HS-27A (cell line): ENCODE data around the gene PTPN3.

Source experiments
- DNase-seq: peaks from one replicate; pipeline ENCODE4 v3.0.0-alpha.2; 2012; ENCODE audit warnings: low read depth, missing footprints

PTPN3 gene

GRCh38 chr9:109475526-109475925, 22.6 kb downstream of the PTPN3 start:
- no peak for DNase-seq

- no peak for DNase-seq
Measured at GRCh38 chr9:109474944-109475343, 23.2 kb downstream of the PTPN3 start.

- no peak for DNase-seq
Measured at GRCh38 chr9:109474170-109474569, 23.9 kb downstream of the PTPN3 start.

- DNase-seq = no peak
Measured at GRCh38 chr9:109473329-109473728, 24.8 kb downstream of the PTPN3 start.

- DNase-seq = no peak
Measured at GRCh38 chr9:109471475-109472393, 26.4 kb downstream of the PTPN3 start.

- peak; percentile 35 for DNase-seq
Measured at GRCh38 chr9:109469646-109470358, 28.3 kb downstream of the PTPN3 start.

- DNase-seq = no peak
Measured at GRCh38 chr9:109468927-109469326, 29.2 kb downstream of the PTPN3 start.

GRCh38 chr9:109467936-109468335, 30.2 kb downstream of the PTPN3 start:
- DNase-seq = no peak

- DNase-seq = no peak
Measured at GRCh38 chr9:109466623-109467590, 31.2 kb downstream of the PTPN3 start.

GRCh38 chr9:109463924-109464625, 34.0 kb downstream of the PTPN3 start:
- DNase-seq = no peak

- DNase-seq = no peak
Measured at GRCh38 chr9:109460576-109460975, 37.5 kb downstream of the PTPN3 start.

- no peak for DNase-seq
Measured at GRCh38 chr9:109459423-109459822, 38.7 kb downstream of the PTPN3 start.

GRCh38 chr9:109458453-109459211, 39.5 kb downstream of the PTPN3 start:
- DNase-seq = no peak

- DNase-seq = no peak
Measured at GRCh38 chr9:109456811-109457210, 41.3 kb downstream of the PTPN3 start.

GRCh38 chr9:109455861-109456260, 42.2 kb downstream of the PTPN3 start:
- no peak for DNase-seq

- DNase-seq = no peak
Measured at GRCh38 chr9:109455391-109455790, 42.7 kb downstream of the PTPN3 start.

GRCh38 chr9:109454601-109455155, 43.4 kb downstream of the PTPN3 start:
- DNase-seq = no peak

- DNase-seq = no peak
Measured at GRCh38 chr9:109454041-109454440, 44.1 kb downstream of the PTPN3 start.

- DNase-seq = no peak
Measured at GRCh38 chr9:109453210-109453842, 44.8 kb downstream of the PTPN3 start.

GRCh38 chr9:109452761-109453160, 45.3 kb downstream of the PTPN3 start:
- no peak for DNase-seq
